Keratinocyte (primary cell): ENCODE data around the gene ROPN1.
"Not testable (repeated sequence)": the region's sequence is repeated elsewhere in the genome, so short reads cannot be mapped to it uniquely, and the experiment has no call there.

Source experiments
- EZH2 ChIP-seq: IDR thresholded peaks from one replicate; pipeline ENCODE4 v1.6.1; 2012; ENCODE audit warnings: inconsistent platforms, mild to moderate bottlenecking, low read length, moderate library complexity
- TF ChIP-seq, protein P1 (sequence below), 3 experiments: IDR thresholded peaks in 1 of 3; conservative IDR thresholded peaks in 1 of 3; optimal IDR thresholded peaks in 1 of 3; 2 replicates in 2 of 3; 3 replicates in 1 of 3; pipeline versions ENCODE3 to v1.5.1; 2011; ENCODE audit warnings: low read length in 3 of 3, mild to moderate bottlenecking in 3 of 3, moderate library complexity in 2 of 3, control low read depth in 1 of 3, inconsistent platforms in 1 of 3; ENCODE audit not compliant: insufficient read depth in 2 of 3; ENCODE audit errors: extremely low read depth in 1 of 3

DNA sequence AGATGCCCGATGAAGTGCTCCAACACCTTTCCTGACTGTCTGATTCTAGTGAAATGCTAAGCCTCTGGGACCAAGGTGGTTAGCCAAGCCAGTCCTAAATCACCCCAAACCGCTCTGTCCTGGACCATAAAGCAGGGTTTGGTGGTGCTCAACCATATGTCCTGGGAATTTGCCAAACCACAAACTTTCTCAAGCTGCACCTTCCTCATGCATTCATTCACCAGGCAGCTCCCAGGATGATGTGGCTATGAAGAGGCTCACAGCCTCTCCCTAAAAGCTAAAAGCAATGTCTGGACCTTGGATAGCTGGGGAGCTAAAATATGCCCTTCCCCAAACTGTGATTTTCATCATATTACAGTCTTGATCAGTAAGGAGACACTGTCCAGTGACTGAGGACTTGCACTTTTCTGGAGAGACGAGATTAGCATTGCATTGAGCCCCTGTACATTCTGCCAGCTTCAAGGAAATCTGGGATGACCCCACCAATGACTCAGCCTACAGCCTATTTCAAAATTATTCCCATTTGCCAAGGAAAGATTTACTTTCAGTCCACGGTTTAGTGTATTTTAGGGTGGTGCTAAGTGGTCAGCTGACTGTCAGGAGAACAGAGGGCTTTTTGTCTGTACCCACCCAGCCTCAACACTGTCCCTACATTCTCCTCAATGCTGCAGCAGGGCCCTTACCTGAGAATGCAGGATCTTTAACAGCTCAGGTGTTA, 15.6 kb downstream of the ROPN1 start:
- TF ChIP-seq, protein P1, sequence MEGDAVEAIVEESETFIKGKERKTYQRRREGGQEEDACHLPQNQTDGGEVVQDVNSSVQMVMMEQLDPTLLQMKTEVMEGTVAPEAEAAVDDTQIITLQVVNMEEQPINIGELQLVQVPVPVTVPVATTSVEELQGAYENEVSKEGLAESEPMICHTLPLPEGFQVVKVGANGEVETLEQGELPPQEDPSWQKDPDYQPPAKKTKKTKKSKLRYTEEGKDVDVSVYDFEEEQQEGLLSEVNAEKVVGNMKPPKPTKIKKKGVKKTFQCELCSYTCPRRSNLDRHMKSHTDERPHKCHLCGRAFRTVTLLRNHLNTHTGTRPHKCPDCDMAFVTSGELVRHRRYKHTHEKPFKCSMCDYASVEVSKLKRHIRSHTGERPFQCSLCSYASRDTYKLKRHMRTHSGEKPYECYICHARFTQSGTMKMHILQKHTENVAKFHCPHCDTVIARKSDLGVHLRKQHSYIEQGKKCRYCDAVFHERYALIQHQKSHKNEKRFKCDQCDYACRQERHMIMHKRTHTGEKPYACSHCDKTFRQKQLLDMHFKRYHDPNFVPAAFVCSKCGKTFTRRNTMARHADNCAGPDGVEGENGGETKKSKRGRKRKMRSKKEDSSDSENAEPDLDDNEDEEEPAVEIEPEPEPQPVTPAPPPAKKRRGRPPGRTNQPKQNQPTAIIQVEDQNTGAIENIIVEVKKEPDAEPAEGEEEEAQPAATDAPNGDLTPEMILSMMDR (optimal IDR thresholded peaks at IDR 0.05 in 1 of 3, IDR thresholded peaks at IDR 0.05 in 1 of 3, conservative IDR thresholded peaks at IDR 0.05 in 1 of 3; ENCODE audit: extremely low read depth in 1 of 3, insufficient read depth in 2 of 3, low read length in 3 of 3) = not testable (repeated sequence)
- not testable (repeated sequence) for TF ChIP-seq EZH2
